ENCODE results near the gene IKZF2.

Gene IKZF2

GRCh38 chr2:212995920-212996319 lies 155.5 kb downstream of the IKZF2 start:
- no peak for DNase-seq

GRCh38 chr2:212994976-212995375 lies 156.4 kb downstream of the IKZF2 start:
- DNase-seq: no peak

GRCh38 chr2:212991120-212991519 lies 160.3 kb downstream of the IKZF2 start:
- DNase-seq: no peak

- DNase-seq: no peak
Observed at GRCh38 chr2:212990697-212991096, 160.7 kb downstream of the IKZF2 start.

GRCh38 chr2:212987492-212987891 lies 163.9 kb downstream of the IKZF2 start:
- DNase-seq: no peak

- DNase-seq: no peak
Observed at GRCh38 chr2:212984129-212984528, 167.3 kb downstream of the IKZF2 start.

- DNase-seq: no peak
Observed at GRCh38 chr2:212979799-212980198, 171.6 kb downstream of the IKZF2 start.

GRCh38 chr2:212979046-212979612 lies 172.3 kb downstream of the IKZF2 start:
- DNase-seq: no peak

- DNase-seq: no peak
Observed at GRCh38 chr2:212977152-212977551, 174.3 kb downstream of the IKZF2 start.

- no peak for DNase-seq
Observed at GRCh38 chr2:212975333-212975732, 176.1 kb downstream of the IKZF2 start.

GRCh38 chr2:212974692-212975091 lies 176.7 kb downstream of the IKZF2 start:
- DNase-seq: no peak

- DNase-seq: no peak
Observed at GRCh38 chr2:212973347-212973746, 178.1 kb downstream of the IKZF2 start.

GRCh38 chr2:212970132-212970531 lies 181.3 kb downstream of the IKZF2 start:
- DNase-seq: no peak

- DNase-seq: peak in 1 of 5 donors; percentile 13
Observed at GRCh38 chr2:212968284-212969081, 182.9 kb downstream of the IKZF2 start.

- DNase-seq: no peak
Observed at GRCh38 chr2:212966884-212967283, 184.5 kb downstream of the IKZF2 start.

GRCh38 chr2:212962691-212963090 lies 188.7 kb downstream of the IKZF2 start:
- DNase-seq: no peak

- no peak for DNase-seq
Observed at GRCh38 chr2:212961255-212961654, 190.2 kb downstream of the IKZF2 start.

- no peak for DNase-seq
Observed at GRCh38 chr2:212960336-212960735, 191.1 kb downstream of the IKZF2 start.

- no peak for DNase-seq
Observed at GRCh38 chr2:212959471-212960117, 191.8 kb downstream of the IKZF2 start.

GRCh38 chr2:212958757-212959295 lies 192.6 kb downstream of the IKZF2 start:
- peak in 1 of 5 donors; percentile 55 for DNase-seq

- DNase-seq: no peak
Observed at GRCh38 chr2:212958133-212958532, 193.3 kb downstream of the IKZF2 start.

GRCh38 chr2:212957624-212958023 lies 193.8 kb downstream of the IKZF2 start:
- peak in 1 of 5 donors; percentile 22 for DNase-seq
